Adrenal gland (tissue), 5 donors: Measurements from ENCODE around the gene RPS6KA2.

Source experiments
- POLR2A ChIP-seq, 2 donors: fragments of 450-650 bp; IDR thresholded peaks; one replicate each; pipeline ENCODE4 v1.6.1; 2017; ENCODE audit warnings: antibody characterized with exemption in 2 of 2, mild to moderate bottlenecking in 2 of 2, moderate library complexity in 1 of 2
- TF ChIP-seq, protein P1 (sequence below), 6 experiments: fragments of 450-650 bp in 4 of 6; fragments of 200-600 bp in 2 of 6; sonication (generic) in 1 of 6; IDR thresholded peaks; 1 replicate in 5 of 6; 2 replicates in 1 of 6; pipeline versions ENCODE4 v1.5.1 to v1.8.0; 2016 to 2021; ENCODE audit warnings: antibody characterized with exemption in 6 of 6, mild to moderate bottlenecking in 2 of 6, moderate library complexity in 1 of 6
- donor health status: DM: no; HTN: no; CAD: no.

DNA sequence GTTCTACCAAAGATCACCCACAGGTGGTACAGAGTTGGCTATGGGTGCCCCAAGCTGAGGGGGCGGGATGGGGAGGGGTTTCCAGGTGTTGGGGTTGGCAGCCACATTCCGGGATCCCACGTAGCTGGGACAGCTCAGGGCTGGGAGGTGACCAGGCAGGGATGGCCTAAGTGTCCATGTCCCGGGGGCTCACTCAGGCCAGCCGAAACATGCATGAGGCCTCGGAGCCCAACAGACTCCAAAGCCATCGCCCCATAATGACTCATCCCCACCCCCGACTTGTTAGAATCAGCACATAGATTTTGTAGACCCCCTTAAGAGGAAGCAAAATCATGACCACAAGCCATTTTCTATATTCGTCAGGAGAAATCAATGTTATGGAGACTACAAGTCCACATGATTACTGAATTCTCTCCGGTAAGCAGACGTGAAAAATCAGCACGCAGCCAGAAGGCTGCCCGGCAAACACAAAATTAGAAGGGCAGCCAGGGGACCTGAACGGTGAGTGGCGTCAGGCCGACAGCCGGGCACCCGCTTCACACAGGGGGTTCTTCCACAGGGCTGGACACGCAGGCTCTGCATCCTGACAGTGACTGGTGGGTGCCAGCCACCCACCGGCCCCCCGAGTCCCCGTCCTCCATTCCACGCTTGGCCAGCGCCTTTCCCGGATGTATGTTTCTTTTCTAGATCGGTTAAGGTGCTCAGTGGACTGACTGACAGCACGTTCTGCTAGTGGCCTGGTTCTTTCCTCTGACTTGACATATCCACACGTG lies 121.7 kb downstream of the RPS6KA2 start:
- TF ChIP-seq, protein P1, sequence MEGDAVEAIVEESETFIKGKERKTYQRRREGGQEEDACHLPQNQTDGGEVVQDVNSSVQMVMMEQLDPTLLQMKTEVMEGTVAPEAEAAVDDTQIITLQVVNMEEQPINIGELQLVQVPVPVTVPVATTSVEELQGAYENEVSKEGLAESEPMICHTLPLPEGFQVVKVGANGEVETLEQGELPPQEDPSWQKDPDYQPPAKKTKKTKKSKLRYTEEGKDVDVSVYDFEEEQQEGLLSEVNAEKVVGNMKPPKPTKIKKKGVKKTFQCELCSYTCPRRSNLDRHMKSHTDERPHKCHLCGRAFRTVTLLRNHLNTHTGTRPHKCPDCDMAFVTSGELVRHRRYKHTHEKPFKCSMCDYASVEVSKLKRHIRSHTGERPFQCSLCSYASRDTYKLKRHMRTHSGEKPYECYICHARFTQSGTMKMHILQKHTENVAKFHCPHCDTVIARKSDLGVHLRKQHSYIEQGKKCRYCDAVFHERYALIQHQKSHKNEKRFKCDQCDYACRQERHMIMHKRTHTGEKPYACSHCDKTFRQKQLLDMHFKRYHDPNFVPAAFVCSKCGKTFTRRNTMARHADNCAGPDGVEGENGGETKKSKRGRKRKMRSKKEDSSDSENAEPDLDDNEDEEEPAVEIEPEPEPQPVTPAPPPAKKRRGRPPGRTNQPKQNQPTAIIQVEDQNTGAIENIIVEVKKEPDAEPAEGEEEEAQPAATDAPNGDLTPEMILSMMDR (IDR thresholded peaks at IDR 0.05): no peak
- no peak for TF ChIP-seq POLR2A (IDR thresholded peaks at IDR 0.05)
